Measurements from ENCODE around the gene ROM1.
A peak's percentile ranks its signal among the peaks of the same experiment; 100 is the strongest.
"Not testable (repeated sequence)": the region's sequence is repeated elsewhere in the genome, so short reads cannot be mapped to it uniquely, and the experiment has no call there.

The ROM1 gene, protein sequence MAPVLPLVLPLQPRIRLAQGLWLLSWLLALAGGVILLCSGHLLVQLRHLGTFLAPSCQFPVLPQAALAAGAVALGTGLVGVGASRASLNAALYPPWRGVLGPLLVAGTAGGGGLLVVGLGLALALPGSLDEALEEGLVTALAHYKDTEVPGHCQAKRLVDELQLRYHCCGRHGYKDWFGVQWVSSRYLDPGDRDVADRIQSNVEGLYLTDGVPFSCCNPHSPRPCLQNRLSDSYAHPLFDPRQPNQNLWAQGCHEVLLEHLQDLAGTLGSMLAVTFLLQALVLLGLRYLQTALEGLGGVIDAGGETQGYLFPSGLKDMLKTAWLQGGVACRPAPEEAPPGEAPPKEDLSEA

DNA sequence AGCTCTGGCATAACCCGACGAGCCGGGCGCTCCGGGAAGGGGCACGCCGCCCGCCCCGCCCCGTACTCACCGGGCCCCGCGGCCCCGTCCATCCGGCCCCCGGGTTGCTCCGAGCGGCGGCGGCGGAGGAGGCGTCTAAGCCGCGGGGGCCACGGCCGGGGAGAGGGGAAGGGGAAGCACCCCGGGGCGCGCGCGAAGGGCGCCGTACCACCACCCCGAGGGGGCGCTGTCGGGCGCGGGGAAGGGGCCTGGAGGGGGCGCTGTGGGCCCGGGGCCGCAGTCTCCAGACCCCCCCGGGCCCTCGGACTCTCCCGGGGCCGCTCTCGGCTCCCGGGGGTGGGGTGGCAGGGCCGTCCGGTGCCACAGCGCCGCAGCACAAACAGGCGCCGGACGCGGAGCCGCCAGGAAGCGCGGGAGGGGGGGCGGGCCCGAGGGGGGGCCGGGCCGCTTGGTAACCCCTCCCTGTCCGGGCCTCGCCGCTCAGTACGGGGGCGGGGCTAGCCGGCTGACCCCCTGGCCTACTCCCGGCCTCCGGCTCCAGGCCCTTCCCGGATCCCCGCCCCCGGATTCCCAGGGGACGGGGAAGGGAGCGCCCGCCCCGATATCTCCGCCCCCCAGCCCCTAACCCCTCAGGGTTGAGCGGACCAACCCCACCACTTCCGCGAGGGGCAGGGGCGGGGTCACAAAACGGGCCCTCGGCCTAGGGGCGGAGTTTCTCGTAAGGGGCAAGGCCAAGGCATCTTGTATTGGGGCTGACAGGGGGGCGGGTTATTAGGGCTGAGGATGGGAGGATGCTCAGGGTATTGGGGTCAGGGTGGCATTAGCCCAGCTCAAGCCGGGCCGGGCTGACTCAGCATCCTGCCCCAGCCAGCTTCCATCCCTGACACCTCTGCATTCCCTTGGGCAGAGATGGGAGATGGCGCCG is at the start of gene ROM1, which contains the start of gene EML3:
Gene ROM1, plus strand, starts transcription at position 892 of the 925 bp plus-strand sequence. Its CDS starts 25 bp downstream, at position 917.
Gene EML3, minus strand, starts transcription at position 410 of the 925 bp plus-strand sequence. Its CDS starts 318 bp downstream, at position 92.
- DNase-seq (ENCODE audit: low spot score), result peak; percentile 75

DNA sequence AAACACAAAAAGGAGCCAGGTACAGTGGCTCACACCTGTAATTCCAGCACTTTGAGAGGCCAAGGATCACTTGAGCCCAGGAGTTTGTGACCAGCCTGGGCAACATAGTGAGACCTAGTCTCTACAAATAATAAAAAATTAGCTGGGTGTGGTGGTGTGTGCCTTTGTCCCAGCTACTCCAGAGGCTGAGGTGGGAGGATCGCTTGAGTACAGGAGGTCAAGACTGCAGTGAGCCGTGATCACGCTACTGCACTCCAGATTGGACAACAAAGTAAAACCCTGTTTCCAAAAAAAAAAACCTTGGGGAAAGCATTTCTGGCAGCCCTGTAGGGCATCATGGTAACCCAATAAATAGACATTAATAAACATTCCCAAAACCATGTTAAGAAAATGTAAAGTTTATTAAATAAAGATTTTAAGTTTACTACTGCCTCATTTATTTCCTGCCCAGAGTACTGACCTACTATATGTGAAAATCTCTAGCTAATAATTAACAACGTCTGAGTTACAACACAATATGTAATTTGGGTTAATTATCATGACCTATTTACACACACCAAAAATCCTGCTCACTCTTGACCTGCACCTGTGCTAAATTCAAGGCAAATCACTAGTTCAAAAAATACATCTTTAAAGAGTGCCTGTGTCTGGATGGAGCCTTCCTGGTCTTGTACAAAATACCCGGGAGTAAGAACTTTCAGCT is 47.8 kb upstream of the ROM1 start:
- DNase-seq (ENCODE audit: low spot score), result no peak

DNA sequence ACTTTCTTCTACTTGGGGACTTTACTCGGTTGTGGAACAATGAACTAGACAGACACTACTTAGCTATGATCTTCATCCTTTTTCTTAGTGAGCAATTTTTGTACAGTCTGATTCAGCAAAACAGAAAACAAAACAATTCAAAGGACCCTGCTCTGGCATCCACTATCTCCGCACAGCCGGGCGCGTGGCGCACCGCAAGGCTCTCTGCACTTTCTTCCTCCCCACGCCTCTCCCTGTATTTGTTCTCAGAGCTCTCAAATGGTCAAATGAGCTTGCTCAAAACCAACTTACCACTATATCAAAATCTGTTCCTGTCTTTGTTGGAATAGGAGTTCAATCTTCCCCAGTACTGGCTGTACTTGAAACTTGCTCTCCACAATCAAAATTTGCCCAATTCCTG is 46.8 kb upstream of the ROM1 start:
- no peak for DNase-seq (ENCODE audit: low spot score)

DNA sequence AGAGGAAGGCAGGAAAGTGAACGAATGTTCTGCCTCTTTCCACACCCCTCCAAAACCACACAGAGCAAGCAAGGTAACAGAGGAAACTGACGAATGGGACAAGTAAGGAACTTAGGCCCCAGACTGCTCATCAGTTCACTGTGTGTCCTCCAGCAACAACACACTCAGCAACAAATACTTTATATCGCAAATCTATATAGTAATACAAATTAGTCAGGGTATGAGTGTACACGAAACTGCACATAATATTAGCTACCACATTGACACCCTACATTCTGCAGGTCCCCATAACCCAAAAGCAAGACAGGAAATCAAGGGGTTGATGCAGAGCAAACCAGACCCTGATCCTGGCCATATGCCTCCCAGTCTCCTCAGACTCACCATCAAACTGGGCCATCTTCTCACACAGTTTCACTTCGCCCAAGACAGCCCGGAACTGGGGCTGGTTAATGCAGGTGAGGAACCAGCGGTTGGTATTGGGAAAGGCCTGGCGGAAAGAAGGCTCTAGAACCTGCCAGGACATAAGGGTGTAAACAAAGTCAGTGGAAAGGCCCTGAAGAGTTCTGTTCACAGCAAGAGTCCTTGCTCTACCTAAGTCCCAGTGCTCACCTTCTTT is 45.9 kb upstream of the ROM1 start:
- DNase-seq (ENCODE audit: low spot score), result no peak

DNA sequence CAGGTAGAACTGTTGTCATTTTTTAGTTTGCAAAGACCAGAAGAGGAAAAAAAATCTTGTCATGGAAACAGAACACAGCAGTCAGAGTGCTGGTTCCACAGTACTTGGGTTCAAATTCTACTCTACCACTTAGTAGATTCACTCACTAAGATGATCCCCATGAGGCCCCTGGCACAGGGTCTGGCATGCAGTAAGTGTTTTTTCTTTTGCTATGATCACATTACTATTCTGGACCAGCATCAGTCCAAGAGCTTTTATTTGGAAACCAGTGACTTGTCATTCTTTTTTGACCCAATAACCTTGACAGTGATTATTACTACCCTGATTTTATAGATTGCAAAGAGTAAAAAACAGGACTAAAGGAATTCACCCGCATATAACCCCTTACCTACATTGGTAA is 43.4 kb upstream of the ROM1 start:
- DNase-seq (ENCODE audit: low spot score), result no peak

DNA sequence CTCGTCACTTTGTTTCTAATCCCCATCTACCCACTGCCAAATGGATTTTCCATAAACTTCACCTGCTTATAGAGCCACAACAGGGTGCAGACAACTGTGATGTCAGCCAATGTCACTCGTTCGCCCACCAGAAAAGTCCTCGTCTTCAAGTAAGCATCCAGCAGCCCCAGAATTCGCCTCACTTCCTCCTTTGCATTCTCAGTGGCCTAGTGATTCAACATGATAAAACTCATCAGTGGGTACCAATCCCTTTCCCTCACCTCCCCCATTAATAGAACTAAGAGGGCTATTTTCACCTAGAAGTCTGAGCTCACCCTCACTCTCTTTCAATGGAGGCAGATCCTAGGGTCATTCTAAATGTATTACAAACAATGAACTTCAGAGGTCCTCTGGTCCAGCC is 42.2 kb upstream of the ROM1 start:
- DNase-seq (ENCODE audit: low spot score), result not testable (repeated sequence)

DNA sequence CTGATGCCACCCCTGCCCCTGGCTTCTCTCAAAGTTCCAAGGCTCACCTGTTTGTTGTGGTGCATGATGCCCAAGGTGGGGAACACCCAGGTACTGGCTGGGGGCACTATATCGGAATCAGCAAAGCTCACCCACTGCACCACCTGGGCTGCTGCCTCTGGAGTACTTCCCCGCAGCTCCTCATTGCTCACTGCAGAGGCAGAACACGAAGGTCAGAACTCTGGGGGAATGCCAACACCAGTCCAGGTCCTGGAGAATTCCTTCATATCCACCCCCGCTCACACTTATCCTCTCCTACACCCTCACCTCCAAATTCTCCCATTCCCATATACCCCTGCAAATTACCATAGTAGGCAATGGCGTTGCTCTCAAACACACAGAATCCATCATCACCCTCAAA is 41.6 kb upstream of the ROM1 start:
- DNase-seq (ENCODE audit: low spot score), result not testable (repeated sequence)

DNA sequence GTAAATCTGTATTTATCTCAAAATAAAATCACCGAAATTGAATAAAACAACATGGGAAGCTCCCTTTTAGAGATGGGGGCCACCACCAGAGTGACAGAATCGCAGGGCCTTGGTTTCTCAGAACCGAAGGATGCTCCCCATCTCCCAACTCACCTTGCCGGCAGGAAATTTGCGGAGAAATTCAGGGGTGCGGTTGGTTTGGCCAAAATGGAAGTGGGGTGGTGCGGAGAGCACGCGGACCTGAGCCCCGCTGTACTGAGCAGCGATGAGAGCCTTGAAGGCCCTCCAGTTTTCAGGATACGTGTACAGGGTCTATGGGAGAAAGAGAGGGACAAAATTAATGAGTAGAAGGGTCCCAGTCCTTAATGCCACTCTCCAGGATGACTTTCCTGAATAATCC is 40.6 kb upstream of the ROM1 start:
- DNase-seq (ENCODE audit: low spot score), result no peak

DNA sequence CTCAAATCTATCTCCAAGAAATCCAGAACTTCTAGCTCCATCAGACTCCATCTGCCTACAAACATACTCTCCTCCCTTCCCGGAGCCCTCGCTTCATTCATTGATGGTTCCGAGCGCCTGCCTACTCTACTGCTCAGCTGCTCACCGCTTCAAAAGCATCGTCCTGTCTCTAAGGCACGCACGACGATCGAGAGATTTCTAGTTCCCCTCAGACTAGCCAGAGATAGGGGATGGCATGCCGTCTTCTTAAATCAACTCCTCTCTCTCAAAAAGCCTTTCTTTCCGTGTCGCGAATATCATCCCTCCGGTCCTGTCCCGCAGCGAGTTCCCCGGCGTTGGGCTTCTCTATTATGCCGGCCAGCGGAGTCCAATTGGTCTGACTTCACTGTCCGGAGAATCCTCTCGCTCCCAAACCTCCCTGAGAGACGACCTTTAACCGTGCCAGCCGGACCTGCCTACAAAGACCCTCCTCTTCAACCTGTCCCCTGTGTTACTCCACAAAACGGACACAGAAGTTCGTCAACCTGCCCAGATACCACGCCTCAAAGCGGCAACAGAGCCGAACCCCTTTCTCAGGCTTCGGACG is 40.0 kb upstream of the ROM1 start:
- DNase-seq (ENCODE audit: low spot score), result no peak

DNA sequence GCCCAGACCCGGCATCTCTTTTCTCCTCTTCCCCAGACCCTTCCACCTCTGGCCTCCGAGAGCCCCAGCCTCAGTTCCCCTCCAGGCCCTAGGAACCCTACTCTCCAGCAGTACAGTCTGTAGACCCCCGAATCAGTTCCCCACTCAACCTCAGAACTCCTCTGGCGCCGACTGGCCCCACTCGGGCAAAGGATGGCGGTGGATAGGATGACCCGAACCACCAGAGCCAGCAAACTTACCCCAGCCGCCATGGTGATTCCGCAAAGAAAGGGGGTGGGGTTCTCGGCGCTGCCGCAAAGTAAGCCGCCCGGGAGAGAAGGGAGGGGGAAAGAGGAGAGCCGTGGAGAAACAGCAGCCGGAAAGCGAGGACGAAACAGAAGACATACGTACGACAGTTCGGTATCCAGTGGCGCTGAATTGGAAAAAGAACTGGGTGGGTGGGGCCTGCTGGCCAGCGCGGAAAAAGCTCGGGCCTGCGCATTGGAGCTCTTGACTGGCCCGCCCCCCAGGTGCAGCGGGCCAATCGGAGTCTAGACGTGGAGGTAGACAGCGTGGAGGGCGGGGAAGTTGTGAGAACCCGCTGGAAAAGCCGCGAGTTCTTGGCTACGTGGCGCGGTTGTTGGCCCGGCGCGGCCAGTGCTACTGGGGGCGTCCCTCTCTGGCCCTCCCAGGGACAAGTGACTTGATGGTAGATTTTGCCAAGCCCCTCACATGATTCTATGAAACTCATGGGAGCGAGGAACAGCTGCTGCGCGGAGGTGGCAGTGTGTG is 39.3 kb upstream of the ROM1 start, which contains the start of gene EEF1G:
Gene EEF1G, minus strand, starts transcription at position 300 of the 771 bp plus-strand sequence. Its CDS starts 49 bp downstream, at position 251.
- peak; percentile 98 for DNase-seq (ENCODE audit: low spot score)

DNA sequence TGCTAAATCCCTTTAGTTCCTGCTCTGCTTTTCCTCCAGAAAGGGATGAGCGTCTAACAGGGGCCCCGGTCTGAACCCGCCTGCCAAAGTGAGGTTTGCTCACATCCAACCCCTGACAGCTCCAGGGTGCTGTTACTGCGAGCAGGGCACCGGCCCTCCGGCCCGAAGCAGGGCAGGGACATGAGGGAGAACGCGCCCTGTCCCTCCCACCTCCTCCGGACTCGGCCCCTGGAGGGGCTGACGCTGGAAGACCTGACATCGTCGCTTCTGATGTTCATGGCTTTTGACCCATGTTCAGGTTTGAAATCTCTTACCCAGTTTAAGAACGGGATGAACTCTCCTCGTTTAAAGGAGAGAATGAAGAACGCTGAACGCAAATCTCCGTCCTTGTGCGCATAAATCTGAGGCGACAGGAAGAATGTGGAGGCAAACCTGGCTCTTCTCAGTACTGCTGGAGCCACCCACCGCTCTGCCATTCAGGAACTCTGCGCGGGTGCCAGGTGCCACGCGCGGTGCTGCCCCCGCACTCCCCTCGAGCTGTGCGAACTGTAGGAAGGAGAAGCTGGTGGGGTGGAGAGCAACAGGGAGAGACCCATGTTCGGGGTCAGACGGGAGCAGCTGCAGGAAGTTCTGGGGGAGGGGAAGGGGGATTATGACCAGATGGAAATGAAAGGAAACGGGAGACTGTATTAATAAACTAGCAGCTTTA is 38.5 kb upstream of the ROM1 start:
- DNase-seq (ENCODE audit: low spot score), result no peak

DNA sequence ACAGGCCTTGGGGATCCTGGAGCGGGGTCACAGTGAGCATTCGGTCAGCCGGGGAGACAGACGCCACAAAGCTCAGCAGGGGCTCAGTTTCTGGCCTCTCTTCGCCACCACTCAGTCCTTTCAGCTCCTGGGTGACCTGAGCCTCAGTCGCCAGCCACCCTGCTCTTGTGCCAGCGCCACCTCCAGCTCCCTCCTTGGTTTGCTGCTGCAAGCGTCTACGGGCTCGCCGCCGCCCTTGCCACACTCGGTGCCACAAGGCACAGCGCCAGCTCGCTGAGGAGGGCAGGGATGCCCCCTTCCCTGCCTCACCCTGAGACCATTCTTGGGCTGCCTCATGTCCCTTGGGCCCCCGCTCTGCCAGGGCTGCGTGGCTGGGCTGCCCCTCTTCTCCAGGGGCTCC is 37.9 kb upstream of the ROM1 start:
- no peak for DNase-seq (ENCODE audit: low spot score)

DNA sequence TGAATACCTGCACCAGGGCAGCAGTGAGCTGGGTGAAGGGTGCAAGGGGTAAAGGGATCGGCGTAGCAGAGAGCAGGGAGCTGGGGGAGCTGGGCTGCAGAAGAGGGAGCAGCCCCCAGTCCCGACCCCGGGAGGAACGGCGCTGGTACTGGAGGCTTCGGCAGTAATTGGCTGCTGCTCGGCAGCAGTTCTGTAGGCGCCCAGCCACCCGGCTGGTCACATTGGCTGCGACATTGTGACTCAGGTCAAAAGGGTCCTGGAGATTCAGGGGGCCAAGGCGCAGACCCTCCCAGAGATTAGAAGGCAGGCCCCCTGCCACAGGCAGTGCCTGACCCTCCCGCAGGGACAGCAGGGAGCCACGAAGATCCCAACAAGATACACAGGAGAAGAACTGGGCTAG is 37.2 kb upstream of the ROM1 start:
- DNase-seq (ENCODE audit: low spot score), result no peak

DNA sequence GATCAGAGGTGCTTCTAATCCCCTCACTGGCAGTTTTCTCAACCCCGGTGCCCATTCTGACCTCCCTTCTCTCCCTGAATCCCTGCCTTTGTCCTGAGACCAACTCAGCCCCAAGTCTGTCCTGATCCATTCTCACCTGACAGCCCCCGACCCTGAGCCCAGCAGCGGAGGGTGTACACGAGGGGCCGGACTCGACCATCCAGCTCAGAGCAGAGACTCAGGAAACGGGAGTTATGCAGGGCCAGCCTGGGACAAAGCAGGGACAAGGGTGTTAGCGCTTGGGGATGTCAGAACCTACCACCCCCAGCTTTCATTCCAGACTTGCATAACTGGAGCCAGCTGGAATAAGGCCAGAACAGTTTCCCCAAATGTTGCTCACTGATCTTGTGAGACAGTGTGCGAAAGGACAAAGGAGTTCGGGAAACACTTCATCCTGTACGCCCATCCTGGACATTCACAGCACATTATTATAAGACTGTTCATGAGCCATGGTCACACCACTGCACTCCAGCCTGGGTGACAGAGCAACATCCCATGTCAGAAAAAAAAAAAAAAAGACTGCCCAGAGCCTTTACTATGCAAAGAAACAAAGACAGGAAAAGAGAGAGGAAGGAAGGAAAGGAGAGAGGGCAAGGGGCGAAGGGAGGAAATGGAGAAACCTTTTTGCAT is 35.9 kb upstream of the ROM1 start:
- no peak for DNase-seq (ENCODE audit: low spot score)

DNA sequence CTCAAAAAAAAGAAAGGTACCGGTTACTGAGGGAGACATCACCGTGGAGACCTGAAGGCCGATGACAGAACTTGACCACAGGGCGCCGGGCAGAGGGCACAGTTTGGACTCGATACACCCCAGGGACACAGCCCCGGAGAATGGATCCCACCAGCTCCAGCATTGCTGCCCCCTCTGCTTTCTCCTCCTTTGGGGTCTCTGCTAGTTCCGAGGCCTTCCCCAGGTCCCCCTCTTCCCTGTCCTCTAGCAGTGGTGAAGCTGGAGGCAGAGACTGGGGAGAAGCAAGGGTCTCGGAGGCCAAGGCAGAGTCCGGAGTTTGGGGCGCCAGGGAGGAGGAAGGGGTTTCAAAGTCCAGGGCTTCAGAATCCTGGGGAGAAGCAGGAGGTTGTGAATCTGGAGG is 34.5 kb upstream of the ROM1 start:
- DNase-seq (ENCODE audit: low spot score), result no peak

DNA sequence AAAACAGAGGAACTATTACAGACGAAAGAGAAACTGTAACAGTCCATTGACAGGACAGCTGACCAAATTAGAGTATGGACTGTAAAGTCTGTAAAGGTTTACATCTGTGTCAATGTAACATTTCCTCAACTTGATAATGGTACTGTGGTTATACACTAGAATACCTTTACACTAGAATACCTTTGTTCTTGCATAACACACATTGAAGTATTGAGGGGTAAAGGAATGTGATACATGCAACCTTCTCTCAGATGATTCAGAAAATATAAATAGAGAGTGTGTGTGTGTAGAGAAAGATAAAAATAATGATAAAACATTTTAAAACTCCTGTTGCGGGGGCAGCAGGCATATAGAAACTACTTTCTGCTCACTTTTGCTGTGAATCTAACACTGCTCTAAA is 33.8 kb upstream of the ROM1 start:
- DNase-seq (ENCODE audit: low spot score), result no peak

DNA sequence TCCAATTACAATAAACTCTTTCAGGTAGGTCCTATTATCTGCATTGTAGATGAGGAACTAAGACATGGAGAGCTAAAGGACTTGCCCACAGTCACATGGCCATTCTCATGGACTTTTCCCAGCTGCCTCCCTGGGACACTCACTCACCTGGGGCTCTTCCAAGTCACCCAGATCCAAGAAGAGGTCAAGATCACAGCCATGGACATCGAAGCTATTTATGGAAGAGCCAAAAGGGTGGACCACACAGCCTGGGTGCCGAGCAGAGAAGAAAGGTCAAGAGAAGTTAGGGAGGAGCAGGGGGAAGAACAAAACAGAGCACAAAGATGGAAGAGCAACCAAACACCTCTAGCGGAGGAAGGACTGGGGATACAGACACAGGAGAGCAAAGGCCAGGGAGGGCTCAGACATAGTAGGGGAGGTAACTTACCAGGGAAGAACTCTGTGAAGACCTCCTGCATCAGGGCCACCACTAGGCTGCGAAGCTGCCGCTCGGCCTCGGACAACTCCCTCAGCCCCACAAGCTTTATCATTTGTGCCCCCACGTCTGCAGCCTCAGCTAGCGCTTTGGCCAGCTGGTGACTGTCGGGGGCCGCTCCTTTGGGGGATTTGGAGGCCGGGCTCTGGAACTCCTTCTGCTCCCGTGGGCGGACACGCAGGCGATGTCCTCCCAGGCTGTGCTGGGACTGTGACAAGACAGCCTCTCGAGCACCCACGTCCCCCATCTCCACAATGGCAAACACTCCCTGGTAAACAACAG is 31.9 kb upstream of the ROM1 start:
- no peak for DNase-seq (ENCODE audit: low spot score)

DNA sequence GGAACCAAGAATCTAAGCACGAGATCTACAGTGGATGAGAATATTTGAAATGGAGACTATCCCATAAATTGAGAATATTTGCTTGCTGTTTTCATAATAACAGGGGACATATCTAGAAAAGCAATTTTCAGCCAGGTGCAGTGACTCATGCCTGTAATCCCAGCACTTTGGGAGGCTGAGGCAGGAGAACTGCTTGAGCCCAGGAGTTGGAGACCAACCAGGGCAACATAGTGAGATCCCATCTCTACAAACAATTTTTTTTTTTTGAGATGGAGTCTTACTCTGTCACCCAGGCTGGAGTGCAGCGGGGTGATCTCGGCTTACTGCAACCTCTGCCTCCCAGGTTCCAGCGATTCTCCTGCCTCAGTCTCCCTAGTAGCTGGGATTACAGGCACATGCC is 31.3 kb upstream of the ROM1 start:
- not testable (repeated sequence) for DNase-seq (ENCODE audit: low spot score)

DNA sequence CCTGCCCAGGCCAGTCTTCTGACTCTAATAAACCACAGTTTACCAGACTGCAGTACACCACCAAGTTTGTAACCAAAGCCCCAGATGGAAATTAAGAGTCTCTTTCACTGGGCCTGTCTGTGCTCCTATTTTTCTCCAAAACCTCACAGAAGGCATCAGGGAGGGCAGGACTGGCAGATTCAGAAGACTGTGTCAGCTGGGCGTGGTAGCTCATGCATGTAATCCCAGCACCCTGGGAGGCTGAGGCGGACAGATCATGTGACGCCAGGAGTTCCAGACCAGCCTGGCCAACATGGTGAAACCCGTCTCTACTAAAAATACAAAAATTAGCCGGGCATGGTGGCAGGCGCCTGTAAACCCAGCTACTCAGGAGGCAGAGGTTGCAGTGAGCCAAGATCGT is 27.7 kb upstream of the ROM1 start:
- DNase-seq (ENCODE audit: low spot score), result not testable (repeated sequence)

All from hematopoietic multipotent progenitor cell treated with erythropoietin and hydrocortisone succinate and interleukin-3 and kit ligand, for 17 days (in vitro differentiated cells).